Astrocyte (in vitro differentiated cells and primary cell): ENCODE measurements around the gene MCTP1.

ENCODE experiments used
- CTCF ChIP-seq: IDR thresholded peaks from 2 replicates; pipeline ENCODE4 v1.5.1; 2011; ENCODE audit warnings: low read depth, mild to moderate bottlenecking, inconsistent platforms, low read length, moderate library complexity; ENCODE audit not compliant: insufficient read depth
- EZH2 ChIP-seq: IDR thresholded peaks from 2 replicates; pipeline ENCODE4 v1.6.1; 2012; ENCODE audit warnings: mild to moderate bottlenecking, low read length, inconsistent platforms; ENCODE audit not compliant: insufficient read depth

GRCh38 chr5:94711785-94712184 lies 573.1 kb downstream of the MCTP1 start:
- TF ChIP-seq CTCF (no peak), EZH2 (no peak)
